NT2/D1 (cell line): ENCODE measurements around the gene ZNF804B.

ENCODE experiments used
- SUZ12 ChIP-seq: IDR thresholded peaks from 2 replicates; pipeline ENCODE4 v1.6.1; 2011; ENCODE audit not compliant: insufficient read length, insufficient read depth; ENCODE audit errors: extremely low read depth
- YY1 ChIP-seq: IDR thresholded peaks from 2 replicates; pipeline ENCODE4 v1.6.1; 2011; ENCODE audit not compliant: insufficient read length, insufficient read depth
- ZNF274 ChIP-seq: IDR thresholded peaks from 2 replicates; pipeline ENCODE4 v1.6.1; 2011; ENCODE audit warnings: mild to moderate bottlenecking, low read depth, low read length

- TF ChIP-seq YY1 (no peak), SUZ12 (no peak), ZNF274 (no peak)
Measured at GRCh38 chr7:89091550-89091949, 332.1 kb downstream of the ZNF804B start.
